Neural cell (in vitro differentiated cells): ENCODE data around the gene CD6. TPM values are rescaled to one million over a fixed set of nuclear protein-coding genes. Genes with fewer than 3 reads are reported as not detected.

ENCODE experiments used
- H2AFZ ChIP-seq: fragments of 200-600, 300-800 bp; sonication (generic), shearing (Covaris generic); 2 replicates; pipeline ENCODE4 v1.6.0; 2014; ENCODE audit warnings: low read depth, mild to moderate bottlenecking, antibody characterized with exemption, low read length, moderate library complexity
- H3F3A ChIP-seq: fragments of 200-600 bp; shearing (Covaris generic); 2 replicates; pipeline ENCODE4 v1.6.1; 2016; ENCODE audit warnings: mild to moderate bottlenecking, moderate library complexity, mixed read lengths, antibody characterized with exemption, low read length; ENCODE audit not compliant: insufficient read depth, poor library complexity, severe bottlenecking
- H3K27ac ChIP-seq: fragments of 200-600, 300-800 bp; sonication (generic), shearing (Covaris generic); 2 replicates; pipeline ENCODE4 v1.5.1; 2014; ENCODE audit warnings: mild to moderate bottlenecking, low read length, moderate library complexity
- H3K27me3 ChIP-seq: fragments of 300-800, 200-600 bp; sonication (generic), shearing (Covaris generic); 2 replicates; pipeline ENCODE4 v1.6.0; 2014; ENCODE audit warnings: mild to moderate bottlenecking, low read depth, low read length, moderate library complexity; ENCODE audit not compliant: insufficient read depth
- H3K36me3 ChIP-seq: fragments of 300-800, 200-600 bp; sonication (generic), shearing (Covaris generic); 2 replicates; pipeline ENCODE4 v1.5.1; 2014; ENCODE audit warnings: mild to moderate bottlenecking, antibody characterized with exemption, low read length, moderate library complexity; ENCODE audit not compliant: insufficient read depth
- H3K4me2 ChIP-seq: fragments of 300-800, 200-600 bp; sonication (generic), shearing (Covaris generic); 2 replicates; pipeline ENCODE4 v1.6.0; 2014; ENCODE audit warnings: mild to moderate bottlenecking, low read length
- H3K4me3 ChIP-seq: fragments of 300-800, 200-600 bp; sonication (generic), shearing (Covaris generic); 2 replicates; pipeline ENCODE4 v1.5.1; 2014; ENCODE audit warnings: mild to moderate bottlenecking, low read length, moderate library complexity
- H3K79me2 ChIP-seq: fragments of 200-600 bp; shearing (Covaris generic); replicated peaks from 2 replicates; pipeline ENCODE4 v1.6.0; 2014; ENCODE audit warnings: mild to moderate bottlenecking, low read length, moderate library complexity; ENCODE audit not compliant: insufficient read depth
- H3K9ac ChIP-seq: fragments of 300-800, 200-600 bp; sonication (generic), shearing (Covaris generic); 2 replicates; pipeline ENCODE4 v1.6.1; 2016; ENCODE audit warnings: mild to moderate bottlenecking, low read length, mixed read lengths
- H3K9me2 ChIP-seq: fragments of 200-600 bp; shearing (Covaris generic); 2 replicates; pipeline ENCODE4 v1.6.1; 2016; ENCODE audit warnings: mild to moderate bottlenecking, low read length, mixed read lengths; ENCODE audit not compliant: insufficient read depth
- H3K9me3 ChIP-seq: fragments of 200-600, 300-800 bp; sonication (generic), shearing (Covaris generic); 2 replicates; pipeline ENCODE4 v1.6.1; 2016; ENCODE audit warnings: mild to moderate bottlenecking, mixed run types, low read length, moderate library complexity, mixed read lengths
- H4K20me1 ChIP-seq: fragments of 200-600 bp; shearing (Covaris generic); 2 replicates; pipeline ENCODE4 v1.6.1; 2016; ENCODE audit warnings: mild to moderate bottlenecking, mixed run types; ENCODE audit not compliant: insufficient read depth
- EP300 ChIP-seq: fragments of 450-650 bp; conservative IDR thresholded peaks from 2 replicates; pipeline ENCODE4 v1.6.1; 2014; ENCODE audit warnings: antibody characterized with exemption, mild to moderate bottlenecking, moderate library complexity; ENCODE audit not compliant: poor library complexity, severe bottlenecking
- EZH2 ChIP-seq: fragments of 200-600, 300-800 bp; shearing (Covaris generic), sonication (generic); IDR thresholded peaks from 2 replicates; pipeline ENCODE4 v1.6.1; 2014; ENCODE audit warnings: antibody characterized with exemption, low read length, borderline replicate concordance, mild to moderate bottlenecking; ENCODE audit not compliant: insufficient read depth, poor library complexity, severe bottlenecking
- MXI1 ChIP-seq: fragments of 450-650 bp; conservative IDR thresholded peaks from 2 replicates; pipeline ENCODE4 v1.6.1; 2014; ENCODE audit warnings: antibody characterized with exemption, mild to moderate bottlenecking; ENCODE audit not compliant: poor library complexity, severe bottlenecking
- POLR2AphosphoS5 ChIP-seq: IDR thresholded peaks from 2 replicates; pipeline ENCODE4 v1.6.1; 2012
- RAD21 ChIP-seq: fragments of 450-650 bp; conservative IDR thresholded peaks from 2 replicates; pipeline ENCODE4 v1.6.1; 2014; ENCODE audit warnings: antibody characterized with exemption, mild to moderate bottlenecking, moderate library complexity
- SMC3 ChIP-seq: fragments of 450-650 bp; conservative IDR thresholded peaks from 2 replicates; pipeline ENCODE4 v1.6.1; 2014; ENCODE audit warnings: antibody characterized with exemption, mild to moderate bottlenecking, moderate library complexity; ENCODE audit not compliant: poor library complexity
- TAF1 ChIP-seq: IDR thresholded peaks from 2 replicates; pipeline ENCODE4 v1.6.1; 2012; ENCODE audit warnings: low read depth
- polyA plus RNA-seq: library from polyadenylated mRNA; depleted of rRNA; stranded (reverse); fragments of >200 nt; gene quantifications from 2 replicates; pipeline ENCODE4 v1.2.3, GENCODE V29; 2014
- TF ChIP-seq, protein P1 (sequence below): fragments of 450-650 bp; IDR thresholded peaks from 2 replicates; pipeline ENCODE4 v1.5.1; 2014; ENCODE audit warnings: antibody characterized with exemption, mild to moderate bottlenecking, moderate library complexity; ENCODE audit not compliant: poor library complexity, severe bottlenecking
- TF ChIP-seq, protein P2 (sequence below): IDR thresholded peaks from 2 replicates; pipeline ENCODE4 v1.6.1; 2012; ENCODE audit warnings: borderline replicate concordance

CD6 gene
- polyA plus RNA-seq, 1 donor from 2014 or later = not detected

DNA sequence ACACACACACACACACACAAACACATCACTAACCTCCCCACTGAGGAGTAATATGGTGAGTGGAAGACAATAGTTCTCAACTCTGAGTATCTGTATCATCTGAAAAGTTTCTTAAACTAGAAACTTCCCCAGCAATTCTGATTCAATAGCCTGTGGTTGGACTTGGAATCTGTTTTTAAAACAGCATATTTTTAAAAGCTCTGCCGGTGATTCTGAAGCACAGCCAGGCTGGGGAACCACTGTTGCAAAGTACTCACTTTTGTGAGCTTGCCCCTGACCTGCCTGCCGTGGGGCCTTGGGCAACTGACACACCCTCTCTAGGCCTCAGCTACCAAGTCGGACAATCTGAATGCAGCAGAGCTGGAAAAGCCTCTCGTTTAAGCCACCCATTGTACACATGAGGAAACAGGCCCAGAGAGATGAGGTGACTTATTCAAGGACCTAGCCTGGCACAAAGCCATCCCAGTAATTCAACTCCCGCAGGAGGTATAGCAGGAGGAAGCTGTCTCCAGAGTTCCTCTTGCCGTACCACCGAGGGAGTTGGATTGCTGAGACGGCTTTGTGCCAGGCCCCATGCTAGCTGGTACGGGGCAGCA is 28.4 kb upstream of the CD6 start:
- Histone ChIP-seq H4K20me1 (no peaks in the 10 kb centered on the region), H3K4me2 (no peak overlapping the region), H2AFZ (no peak overlapping the region), H3K27me3 (no peaks in the 10 kb centered on the region), H3K79me2 (no peaks in the 10 kb centered on the region), H3K36me3 (no peaks in the 10 kb centered on the region), H3K27ac (no peak overlapping the region), H3K9ac (no peak overlapping the region), H3K9me3 (no peaks in the 10 kb centered on the region), H3K4me3 (no peak overlapping the region), H3K9me2 (no peaks in the 10 kb centered on the region), H3F3A (no peaks in the 10 kb centered on the region)
- no peak for TF ChIP-seq EP300
- TF ChIP-seq, protein P1, sequence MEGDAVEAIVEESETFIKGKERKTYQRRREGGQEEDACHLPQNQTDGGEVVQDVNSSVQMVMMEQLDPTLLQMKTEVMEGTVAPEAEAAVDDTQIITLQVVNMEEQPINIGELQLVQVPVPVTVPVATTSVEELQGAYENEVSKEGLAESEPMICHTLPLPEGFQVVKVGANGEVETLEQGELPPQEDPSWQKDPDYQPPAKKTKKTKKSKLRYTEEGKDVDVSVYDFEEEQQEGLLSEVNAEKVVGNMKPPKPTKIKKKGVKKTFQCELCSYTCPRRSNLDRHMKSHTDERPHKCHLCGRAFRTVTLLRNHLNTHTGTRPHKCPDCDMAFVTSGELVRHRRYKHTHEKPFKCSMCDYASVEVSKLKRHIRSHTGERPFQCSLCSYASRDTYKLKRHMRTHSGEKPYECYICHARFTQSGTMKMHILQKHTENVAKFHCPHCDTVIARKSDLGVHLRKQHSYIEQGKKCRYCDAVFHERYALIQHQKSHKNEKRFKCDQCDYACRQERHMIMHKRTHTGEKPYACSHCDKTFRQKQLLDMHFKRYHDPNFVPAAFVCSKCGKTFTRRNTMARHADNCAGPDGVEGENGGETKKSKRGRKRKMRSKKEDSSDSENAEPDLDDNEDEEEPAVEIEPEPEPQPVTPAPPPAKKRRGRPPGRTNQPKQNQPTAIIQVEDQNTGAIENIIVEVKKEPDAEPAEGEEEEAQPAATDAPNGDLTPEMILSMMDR = no peak
- no peak for TF ChIP-seq MXI1
- TF ChIP-seq RAD21 = no peak
- TF ChIP-seq, protein P2, sequence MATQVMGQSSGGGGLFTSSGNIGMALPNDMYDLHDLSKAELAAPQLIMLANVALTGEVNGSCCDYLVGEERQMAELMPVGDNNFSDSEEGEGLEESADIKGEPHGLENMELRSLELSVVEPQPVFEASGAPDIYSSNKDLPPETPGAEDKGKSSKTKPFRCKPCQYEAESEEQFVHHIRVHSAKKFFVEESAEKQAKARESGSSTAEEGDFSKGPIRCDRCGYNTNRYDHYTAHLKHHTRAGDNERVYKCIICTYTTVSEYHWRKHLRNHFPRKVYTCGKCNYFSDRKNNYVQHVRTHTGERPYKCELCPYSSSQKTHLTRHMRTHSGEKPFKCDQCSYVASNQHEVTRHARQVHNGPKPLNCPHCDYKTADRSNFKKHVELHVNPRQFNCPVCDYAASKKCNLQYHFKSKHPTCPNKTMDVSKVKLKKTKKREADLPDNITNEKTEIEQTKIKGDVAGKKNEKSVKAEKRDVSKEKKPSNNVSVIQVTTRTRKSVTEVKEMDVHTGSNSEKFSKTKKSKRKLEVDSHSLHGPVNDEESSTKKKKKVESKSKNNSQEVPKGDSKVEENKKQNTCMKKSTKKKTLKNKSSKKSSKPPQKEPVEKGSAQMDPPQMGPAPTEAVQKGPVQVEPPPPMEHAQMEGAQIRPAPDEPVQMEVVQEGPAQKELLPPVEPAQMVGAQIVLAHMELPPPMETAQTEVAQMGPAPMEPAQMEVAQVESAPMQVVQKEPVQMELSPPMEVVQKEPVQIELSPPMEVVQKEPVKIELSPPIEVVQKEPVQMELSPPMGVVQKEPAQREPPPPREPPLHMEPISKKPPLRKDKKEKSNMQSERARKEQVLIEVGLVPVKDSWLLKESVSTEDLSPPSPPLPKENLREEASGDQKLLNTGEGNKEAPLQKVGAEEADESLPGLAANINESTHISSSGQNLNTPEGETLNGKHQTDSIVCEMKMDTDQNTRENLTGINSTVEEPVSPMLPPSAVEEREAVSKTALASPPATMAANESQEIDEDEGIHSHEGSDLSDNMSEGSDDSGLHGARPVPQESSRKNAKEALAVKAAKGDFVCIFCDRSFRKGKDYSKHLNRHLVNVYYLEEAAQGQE = no peak
- TF ChIP-seq POLR2AphosphoS5 = no peak
- TF ChIP-seq EZH2 = no peak
- TF ChIP-seq TAF1 = no peak
- TF ChIP-seq SMC3 = no peak

DNA sequence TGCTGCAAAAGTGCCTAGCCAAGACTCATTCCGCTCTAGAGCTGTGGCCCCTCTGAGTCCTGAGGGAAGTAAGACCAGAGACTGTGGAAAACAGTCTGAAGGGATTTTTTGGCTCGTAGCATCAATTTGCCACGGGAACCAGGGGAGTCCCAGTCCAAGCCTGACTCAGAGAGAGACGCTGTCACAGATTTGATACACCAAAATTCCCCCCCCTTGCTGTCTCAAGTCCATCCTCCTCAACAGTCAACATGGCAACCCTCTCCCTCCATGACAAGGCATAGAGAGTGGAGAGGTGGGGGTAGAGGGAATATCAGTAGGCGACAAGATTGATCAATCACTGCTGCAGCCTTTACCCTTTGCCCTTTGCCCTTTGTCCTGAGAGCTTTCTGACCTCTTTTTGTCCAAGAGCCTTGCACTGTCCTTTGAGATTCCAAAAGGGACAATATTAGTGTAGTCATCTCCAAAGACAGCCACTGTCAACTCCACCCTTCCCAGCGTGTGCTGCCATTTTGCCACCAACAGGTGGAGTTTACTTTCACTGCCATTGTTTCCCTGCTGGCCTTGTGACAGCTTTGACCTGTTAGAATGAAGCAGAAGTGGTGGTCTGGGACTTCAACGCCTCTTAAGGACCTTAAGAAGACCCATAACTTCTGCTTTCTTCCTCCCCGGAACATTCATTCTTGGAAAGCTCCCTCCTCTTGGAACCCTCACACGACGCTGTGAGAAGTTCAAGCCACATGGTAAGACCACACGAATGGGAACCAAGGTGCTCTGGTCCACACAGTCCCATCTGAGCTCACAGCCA is 26.8 kb upstream of the CD6 start:
- Histone ChIP-seq H3F3A (no peaks in the 10 kb centered on the region), H4K20me1 (no peaks in the 10 kb centered on the region), H3K9me3 (no peaks in the 10 kb centered on the region), H3K9ac (no peak overlapping the region), H3K79me2 (no peaks in the 10 kb centered on the region), H3K27me3 (no peaks in the 10 kb centered on the region), H3K36me3 (no peaks in the 10 kb centered on the region), H3K27ac (no peak overlapping the region), H3K4me3 (no peak overlapping the region), H3K9me2 (no peaks in the 10 kb centered on the region), H2AFZ (no peak overlapping the region), H3K4me2 (no peak overlapping the region)
- TF ChIP-seq, protein P1 = peak; percentile 10
- no peak for TF ChIP-seq POLR2AphosphoS5
